NK-92 treated with Interleukin-12 subunit alpha and Interleukin-12 subunit beta, amount 100 ng/mL, for 24 hours (cell line): Measurements from ENCODE around the gene CLK2.

ENCODE experiments used
- DNase-seq: peaks from one replicate; lab custom pipeline; 2025; lab: John Stamatoyannopoulos, UW

Gene CLK2

GRCh38 chr1:155273343-155274245, at the start of gene CLK2:
Gene CLK2, minus strand, starts transcription at chr1:155273504. Its CDS starts 2,527 bp downstream, at chr1:155270977.
- peak; percentile 94 for DNase-seq

GRCh38 chr1:155322571-155322952, 49.3 kb upstream of the CLK2 start:
- no peak for DNase-seq

GRCh38 chr1:155321639-155322503, 48.6 kb upstream of the CLK2 start:
- DNase-seq = no peak

- DNase-seq = no peak
Observed at GRCh38 chr1:155320661-155321617, 47.6 kb upstream of the CLK2 start, which contains the start of gene RUSC1. Gene RUSC1, plus strand, starts transcription at chr1:155320894. Its CDS starts 880 bp downstream, at chr1:155321774.

GRCh38 chr1:155320252-155320651, 46.9 kb upstream of the CLK2 start:
- no peak for DNase-seq

- no peak for DNase-seq
Observed at GRCh38 chr1:155319536-155319935, 46.2 kb upstream of the CLK2 start.

- no peak for DNase-seq
Observed at GRCh38 chr1:155318082-155318481, 44.8 kb upstream of the CLK2 start.

GRCh38 chr1:155316922-155317321, 43.6 kb upstream of the CLK2 start:
- no peak for DNase-seq

GRCh38 chr1:155313261-155313660, 40.0 kb upstream of the CLK2 start:
- DNase-seq = no peak

GRCh38 chr1:155309423-155310021, 36.2 kb upstream of the CLK2 start:
- DNase-seq = no peak

GRCh38 chr1:155308493-155309422, 35.5 kb upstream of the CLK2 start, which contains the start of gene FDPS:
Gene FDPS, plus strand, starts transcription at chr1:155308866. Its CDS starts 924 bp downstream, at chr1:155309790.
- peak; percentile 97 for DNase-seq

- DNase-seq = no peak
Observed at GRCh38 chr1:155307247-155307740, 34.0 kb upstream of the CLK2 start.

- DNase-seq = no peak
Observed at GRCh38 chr1:155305881-155306391, 32.6 kb upstream of the CLK2 start.

- no peak for DNase-seq
Observed at GRCh38 chr1:155304558-155305063, 31.3 kb upstream of the CLK2 start.

GRCh38 chr1:155301342-155301841, 28.1 kb upstream of the CLK2 start, which contains the start of gene PKLR:
Gene PKLR, minus strand, starts transcription at chr1:155301438. Its CDS starts 43 bp downstream, at chr1:155301395.
- no peak for DNase-seq

- no peak for DNase-seq
Observed at GRCh38 chr1:155300553-155301329, 27.4 kb upstream of the CLK2 start.

GRCh38 chr1:155300024-155300423, 26.7 kb upstream of the CLK2 start:
- no peak for DNase-seq

- no peak for DNase-seq
Observed at GRCh38 chr1:155297384-155297783, 24.1 kb upstream of the CLK2 start.
